Neural progenitor cell (in vitro differentiated cells): ENCODE results near the gene SLC38A8. TPM values are rescaled to one million over a fixed set of nuclear protein-coding genes. Genes with fewer than 3 reads are reported as not detected.

Experiments
- DNase-seq: peaks from one replicate; pipeline ENCODE4 v3.0.0-alpha.2; 2016; ENCODE audit warnings: low spot score
- H2AFZ ChIP-seq: fragments of 200-600 bp; sonication (generic); replicated peaks from 2 replicates; pipeline ENCODE4 v1.6.1; 2016; ENCODE audit warnings: antibody characterized with exemption
- H3F3A ChIP-seq: fragments of 200-600 bp; sonication (generic); 2 replicates; pipeline ENCODE4 v1.6.1; 2016; ENCODE audit warnings: antibody characterized with exemption, low read depth
- H3K27ac ChIP-seq: fragments of 200-600 bp; sonication (generic); 2 replicates; pipeline ENCODE4 v1.5.1; 2016; ENCODE audit warnings: mild to moderate bottlenecking
- H3K27me3 ChIP-seq: fragments of 200-600 bp; sonication (generic); 2 replicates; pipeline ENCODE4 v1.6.1; 2016; ENCODE audit warnings: mild to moderate bottlenecking, moderate library complexity
- H3K36me3 ChIP-seq: fragments of 200-600 bp; sonication (generic); 2 replicates; pipeline ENCODE4 v1.5.1; 2016
- H3K4me1 ChIP-seq: fragments of 200-600 bp; sonication (generic); 2 replicates; pipeline ENCODE4 v1.6.1; 2016; ENCODE audit warnings: mixed run types
- H3K4me2 ChIP-seq: fragments of 200-600 bp; sonication (generic); 2 replicates; pipeline ENCODE4 v1.6.1; 2016
- H3K4me3 ChIP-seq: fragments of 200-600 bp; sonication (generic); 2 replicates; pipeline ENCODE4 v1.5.1; 2016
- H3K79me2 ChIP-seq: fragments of 200-600 bp; sonication (generic); 2 replicates; pipeline ENCODE4 v1.6.1; 2016; ENCODE audit warnings: low read depth
- H3K9ac ChIP-seq: fragments of 200-600 bp; sonication (generic); 2 replicates; pipeline ENCODE4 v1.6.1; 2016
- H3K9me3 ChIP-seq: fragments of 200-600 bp; sonication (generic); 2 replicates; pipeline ENCODE4 v1.5.1; 2016; ENCODE audit warnings: low read depth
- H4K20me1 ChIP-seq: fragments of 200-600 bp; sonication (generic); 2 replicates; pipeline ENCODE4 v1.6.1; 2016; ENCODE audit warnings: low read depth
- H3K27ac Mint-ChIP-seq: 3 replicates; pipeline ENCODE4 v1.8.0; 2021; ENCODE audit warnings: mixed read lengths
- H3K27me3 Mint-ChIP-seq: 2 replicates; pipeline ENCODE4 v1.8.0; 2022; ENCODE audit warnings: low read depth, mild to moderate bottlenecking, inconsistent platforms, moderate library complexity, mixed read lengths; ENCODE audit not compliant: insufficient read depth
- H3K36me3 Mint-ChIP-seq: 3 replicates; pipeline ENCODE4 v1.8.0; 2021; ENCODE audit warnings: mixed read lengths
- H3K4me1 Mint-ChIP-seq: 3 replicates; pipeline ENCODE4 v1.8.0; 2021; ENCODE audit warnings: mixed read lengths
- H3K4me3 Mint-ChIP-seq: 3 replicates; pipeline ENCODE4 v1.8.0; 2021; ENCODE audit warnings: mild to moderate bottlenecking, moderate library complexity, mixed read lengths
- H3K9me3 Mint-ChIP-seq: 3 replicates; pipeline ENCODE4 v1.8.0; 2020; ENCODE audit warnings: mixed read lengths
- CTCF ChIP-seq: fragments of 200-600 bp; sonication (generic); IDR thresholded peaks from 2 replicates; pipeline ENCODE4 v1.5.1; 2017; ENCODE audit warnings: antibody characterized with exemption, mild to moderate bottlenecking
- EZH2 ChIP-seq: fragments of 200-600 bp; sonication (generic); IDR thresholded peaks from 2 replicates; pipeline ENCODE4 v1.6.1; 2017; ENCODE audit warnings: antibody characterized with exemption, mild to moderate bottlenecking, moderate library complexity
- EZH2phosphoT487 ChIP-seq: fragments of 200-600 bp; sonication (generic); IDR thresholded peaks from 2 replicates; pipeline ENCODE4 v1.6.1; 2017; ENCODE audit warnings: antibody characterized with exemption
- total RNA-seq: library from RNA; depleted of rRNA; stranded (reverse); fragments of >200 nt; gene quantifications from 2 replicates; pipeline ENCODE4 v1.2.3, GENCODE V29; 2015; ENCODE audit warnings: low replicate concordance

Gene SLC38A8
- total RNA-seq, 1 donor from 2014 or later = not detected

DNA sequence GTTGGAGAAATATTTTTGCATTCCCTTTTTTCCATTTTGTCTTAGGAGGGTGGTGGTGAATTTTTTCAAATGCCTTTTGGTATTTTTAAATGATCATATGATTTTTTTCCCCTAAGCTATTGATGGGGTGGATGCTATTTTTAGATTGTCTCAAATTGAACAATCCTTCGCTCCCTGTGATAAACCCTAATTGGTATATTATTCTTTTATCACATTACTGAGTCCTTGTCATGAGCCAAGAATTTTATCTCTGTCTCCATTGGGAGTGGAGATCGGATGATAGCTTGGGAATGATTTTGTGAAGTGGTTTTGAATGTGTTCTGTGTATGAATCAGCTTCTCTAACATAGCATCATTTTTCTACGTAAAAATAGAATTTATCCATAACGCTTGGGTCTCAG lies 59.1 kb downstream of the SLC38A8 start:
- Mint-ChIP-seq H3K4me3 (no peak overlapping the region), H3K9me3 (peaks cover 18% of the 10 kb centered on the region), H3K27ac (peak overlapping the region; percentile 31), H3K27me3 (peaks cover 3% of the 10 kb centered on the region), H3K36me3 (peaks cover 38% of the 10 kb centered on the region), H3K4me1 (peaks cover 34% of the 10 kb centered on the region)
- no peak for DNase-seq
- Histone ChIP-seq H3K4me3 (no peak overlapping the region), H3K27me3 (no peaks in the 10 kb centered on the region), H2AFZ (no peak overlapping the region), H3K9me3 (no peaks in the 10 kb centered on the region), H3K79me2 (no peaks in the 10 kb centered on the region), H3K27ac (no peak overlapping the region), H3K4me2 (no peak overlapping the region), H3K9ac (no peak overlapping the region), H3K4me1 (peaks cover 4% of the 10 kb centered on the region), H3K36me3 (no peaks in the 10 kb centered on the region), H4K20me1 (no peaks in the 10 kb centered on the region), H3F3A (peaks cover 7% of the 10 kb centered on the region)
- TF ChIP-seq CTCF (no peak), EZH2phosphoT487 (no peak), EZH2 (no peak)

DNA sequence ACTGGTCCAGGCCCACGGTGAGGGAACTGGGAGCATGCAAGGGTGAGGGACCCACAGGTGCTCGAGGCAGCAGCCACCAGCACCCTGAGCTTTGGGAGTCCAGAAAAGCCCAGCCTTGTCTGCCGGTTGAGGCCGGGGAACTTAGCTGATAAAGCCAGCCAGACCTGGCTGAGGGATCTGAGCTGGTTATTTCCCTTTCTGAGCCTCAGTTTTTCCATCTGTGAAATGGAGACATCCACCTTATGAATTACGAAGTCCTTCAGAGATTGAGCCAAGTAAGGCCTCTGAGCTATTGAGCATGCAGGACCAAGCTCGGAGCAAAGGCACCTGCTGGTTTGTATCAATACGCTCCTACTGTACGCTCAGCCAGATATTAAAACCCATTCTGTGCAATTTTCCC lies 60.8 kb downstream of the SLC38A8 start:
- Histone ChIP-seq H3K27me3 (no peaks in the 10 kb centered on the region), H3K36me3 (no peaks in the 10 kb centered on the region), H3K4me1 (peaks cover 4% of the 10 kb centered on the region), H3K79me2 (no peaks in the 10 kb centered on the region), H3K27ac (no peak overlapping the region), H3F3A (peaks cover 10% of the 10 kb centered on the region), H4K20me1 (no peaks in the 10 kb centered on the region), H2AFZ (no peak overlapping the region), H3K9me3 (no peaks in the 10 kb centered on the region), H3K4me3 (no peak overlapping the region), H3K9ac (no peak overlapping the region), H3K4me2 (no peak overlapping the region)
- H3K36me3 Mint-ChIP-seq = peaks cover 46% of the 10 kb centered on the region
- TF ChIP-seq EZH2 (no peak), EZH2phosphoT487 (no peak), CTCF (no peak)
- H3K4me1 Mint-ChIP-seq = peaks cover 30% of the 10 kb centered on the region
- peaks cover 7% of the 10 kb centered on the region for H3K27me3 Mint-ChIP-seq
- peak overlapping the region; percentile 17 for H3K27ac Mint-ChIP-seq
- no peak overlapping the region for H3K4me3 Mint-ChIP-seq
- DNase-seq = no peak
- H3K9me3 Mint-ChIP-seq = peaks cover 28% of the 10 kb centered on the region

GRCh38 chr16:83980794-83981193 lies 61.8 kb downstream of the SLC38A8 start:
- H3K79me2 ChIP-seq = no peaks in the 10 kb centered on the region
- H3K4me3 ChIP-seq = no peak overlapping the region
- Mint-ChIP-seq H3K36me3 (peaks cover 49% of the 10 kb centered on the region), H3K4me3 (no peak overlapping the region), H3K27ac (no peak overlapping the region), H3K9me3 (peaks cover 32% of the 10 kb centered on the region), H3K4me1 (peaks cover 33% of the 10 kb centered on the region), H3K27me3 (peaks cover 9% of the 10 kb centered on the region)
- no peaks in the 10 kb centered on the region for H3K36me3 ChIP-seq
- no peaks in the 10 kb centered on the region for H3K27me3 ChIP-seq
- no peaks in the 10 kb centered on the region for H3K9me3 ChIP-seq
- no peaks in the 10 kb centered on the region for H4K20me1 ChIP-seq
- H3K9ac ChIP-seq = no peak overlapping the region
- no peak overlapping the region for H2AFZ ChIP-seq
- peaks cover 4% of the 10 kb centered on the region for H3K4me1 ChIP-seq
- peaks cover 10% of the 10 kb centered on the region for H3F3A ChIP-seq
- H3K27ac ChIP-seq = no peak overlapping the region
- TF ChIP-seq EZH2 (no peak), CTCF (no peak), EZH2phosphoT487 (no peak)
- no peak for DNase-seq
- no peak overlapping the region for H3K4me2 ChIP-seq
